ENCODE measurements around the gene FCHSD1. TPM values are rescaled to one million over a fixed set of nuclear protein-coding genes. Genes with fewer than 3 reads are reported as not detected.
A peak's percentile ranks its signal among the peaks of the same experiment; 100 is the strongest.
"Not testable (repeated sequence)": the region's sequence is repeated elsewhere in the genome, so short reads cannot be mapped to it uniquely, and the experiment has no call there.

The FCHSD1 gene
- total RNA-seq, 1 experiment from 2014 or later = 7.2 TPM

DNA sequence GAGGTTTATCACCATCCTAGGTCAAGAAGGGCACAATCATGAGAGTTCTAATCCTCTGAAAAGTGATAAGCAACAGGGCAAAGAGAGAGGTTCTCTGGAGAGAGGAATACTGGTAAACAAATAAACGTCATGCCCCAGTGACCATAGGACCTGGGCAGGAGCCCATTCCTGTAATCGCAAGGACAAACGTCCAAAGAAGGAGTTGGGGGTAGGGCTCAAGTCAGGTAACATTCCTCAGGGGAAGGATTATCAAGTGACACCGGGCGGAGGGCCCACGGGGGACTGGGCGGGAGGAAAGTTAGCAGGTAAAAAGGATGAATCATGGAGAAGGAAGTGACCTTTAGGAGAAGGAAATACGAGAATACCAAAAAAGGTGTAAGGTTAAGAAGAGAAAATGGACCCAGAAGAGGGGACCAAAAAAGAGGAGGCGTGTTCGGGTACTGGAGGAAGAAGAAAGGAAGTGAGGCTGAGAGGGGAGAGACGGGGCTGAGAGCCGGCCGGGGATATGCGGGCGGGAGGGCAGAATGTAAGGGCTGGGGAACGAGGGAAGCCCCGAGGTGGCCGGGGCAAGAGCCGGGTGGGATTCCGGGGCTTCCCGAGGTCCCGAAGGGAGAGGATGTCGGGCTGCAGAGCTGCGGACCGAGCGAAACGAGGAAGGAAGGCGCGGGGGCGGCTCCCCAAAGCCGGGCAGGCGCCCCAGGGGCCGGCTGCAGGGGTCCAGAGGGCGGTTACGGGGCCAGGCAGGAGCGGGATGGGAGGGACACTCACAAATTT, 33.0 kb downstream of the FCHSD1 start:
- peak; percentile 42 for DNase-seq (ENCODE audit: low read depth)

DNA sequence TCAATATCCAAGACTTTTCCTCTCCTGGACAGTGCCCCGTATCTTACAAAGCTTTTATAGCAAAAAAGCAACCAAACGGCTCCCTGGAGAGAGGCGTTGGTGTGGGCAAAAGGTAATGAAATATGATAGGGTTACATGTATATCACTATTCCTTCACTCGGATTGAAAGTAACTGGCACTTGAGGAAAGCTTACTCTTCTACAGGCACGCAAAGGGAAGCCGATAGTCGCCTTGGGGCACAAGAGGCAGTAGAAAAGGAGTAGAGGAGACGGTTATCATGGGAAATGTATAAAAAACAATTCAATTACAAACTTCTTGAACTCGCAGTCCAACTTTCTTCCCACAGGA, 33.6 kb downstream of the FCHSD1 start:
- DNase-seq (ENCODE audit: low read depth) = peak; percentile 17

DNA sequence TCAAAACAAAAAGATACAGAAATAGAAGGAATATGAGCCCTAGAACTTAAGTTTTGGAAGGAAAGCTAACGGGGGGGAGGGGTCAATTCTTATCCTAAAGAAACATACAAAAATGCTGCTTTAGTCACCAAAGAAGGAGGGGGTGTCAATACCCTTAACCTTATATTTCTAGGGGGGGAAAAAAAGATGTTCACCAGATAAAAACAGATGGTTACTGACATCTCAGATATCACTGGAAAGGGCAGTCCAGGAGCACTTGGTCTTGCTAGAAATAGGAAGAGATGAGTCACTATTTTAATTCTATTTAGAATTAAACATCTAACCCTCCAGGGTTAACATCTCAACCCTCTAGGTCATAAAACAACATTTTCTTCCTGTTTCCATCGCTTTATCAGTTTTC, 34.1 kb downstream of the FCHSD1 start:
- no peak for DNase-seq (ENCODE audit: low read depth)

DNA sequence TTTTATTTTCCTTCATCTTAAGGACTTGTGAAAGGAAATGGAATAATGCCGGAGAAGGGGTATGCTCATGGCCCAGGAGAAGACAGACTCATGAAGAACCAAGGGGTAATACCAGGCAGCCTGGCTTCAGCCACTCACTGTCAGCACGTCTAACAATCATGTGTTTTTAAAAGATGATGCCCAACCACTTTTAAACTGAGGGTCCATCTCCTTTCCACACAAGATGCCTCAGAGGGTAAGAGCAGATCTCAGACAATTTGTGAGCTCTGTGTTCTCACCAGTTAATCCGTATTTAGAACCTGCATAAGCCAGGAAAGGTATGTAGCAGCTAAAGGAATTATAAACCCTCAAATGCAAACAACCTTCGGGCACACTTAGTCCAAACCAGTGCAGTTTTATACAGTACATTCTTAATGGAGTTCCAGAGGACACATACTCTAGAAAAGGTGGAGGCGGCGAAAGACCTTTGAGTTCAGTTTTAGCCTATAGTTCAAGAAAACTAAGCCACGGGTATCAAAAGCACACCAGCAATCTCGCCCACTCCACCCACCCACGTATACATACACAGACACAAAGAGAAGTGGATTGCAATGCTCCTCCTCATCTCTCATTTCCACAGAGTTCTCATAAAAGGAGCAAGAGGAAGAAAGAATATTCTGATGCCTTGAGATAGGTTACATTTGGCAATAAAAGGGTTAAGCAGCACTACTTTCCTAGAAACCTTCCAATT, 35.1 kb downstream of the FCHSD1 start:
- no peak for DNase-seq (ENCODE audit: low read depth)

DNA sequence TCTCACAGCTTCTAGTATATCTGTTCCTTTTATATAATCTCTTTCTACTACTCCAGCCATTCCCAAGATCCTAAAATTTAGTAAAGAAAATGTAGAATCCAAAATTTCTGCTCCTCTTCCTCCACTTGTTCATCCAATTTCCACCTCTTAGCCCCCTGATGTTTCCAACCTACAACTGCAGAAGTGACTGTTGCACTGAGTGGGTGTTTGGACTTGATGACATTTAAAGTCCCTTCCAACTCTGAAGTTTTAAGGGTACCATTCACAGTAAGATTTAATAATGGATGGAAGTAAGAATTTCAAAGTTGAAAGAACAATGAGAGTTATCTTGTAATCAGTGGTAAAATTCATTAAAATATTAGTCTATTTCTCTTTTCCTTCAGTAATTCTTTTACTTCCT, 37.9 kb downstream of the FCHSD1 start:
- no peak for DNase-seq (ENCODE audit: low read depth)

DNA sequence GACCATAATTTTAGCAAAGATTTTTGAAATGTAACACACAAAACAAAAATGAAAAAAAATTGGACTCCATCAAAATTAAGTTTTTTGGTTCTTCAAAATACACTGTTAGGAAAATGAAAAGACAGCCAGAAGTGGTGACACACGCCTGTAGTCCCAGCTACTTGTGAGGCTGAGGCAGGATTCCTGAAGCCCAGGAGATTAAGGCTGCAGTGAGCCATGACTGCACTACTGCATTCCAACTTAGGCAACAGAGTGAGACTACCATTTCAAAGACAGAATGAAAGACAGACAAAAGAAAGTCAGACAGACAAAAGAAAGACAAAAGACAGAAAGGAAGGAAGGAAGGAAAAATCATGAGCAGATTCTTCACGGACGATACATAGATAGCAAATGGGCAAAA, 39.9 kb downstream of the FCHSD1 start:
- no peak for DNase-seq (ENCODE audit: low read depth)

GRCh38 chr5:141609921-141610320, 41.3 kb downstream of the FCHSD1 start:
- not testable (repeated sequence) for DNase-seq (ENCODE audit: low read depth)

- DNase-seq (ENCODE audit: low read depth) = no peak
Observed at GRCh38 chr5:141609044-141609443, 42.2 kb downstream of the FCHSD1 start.

DNA sequence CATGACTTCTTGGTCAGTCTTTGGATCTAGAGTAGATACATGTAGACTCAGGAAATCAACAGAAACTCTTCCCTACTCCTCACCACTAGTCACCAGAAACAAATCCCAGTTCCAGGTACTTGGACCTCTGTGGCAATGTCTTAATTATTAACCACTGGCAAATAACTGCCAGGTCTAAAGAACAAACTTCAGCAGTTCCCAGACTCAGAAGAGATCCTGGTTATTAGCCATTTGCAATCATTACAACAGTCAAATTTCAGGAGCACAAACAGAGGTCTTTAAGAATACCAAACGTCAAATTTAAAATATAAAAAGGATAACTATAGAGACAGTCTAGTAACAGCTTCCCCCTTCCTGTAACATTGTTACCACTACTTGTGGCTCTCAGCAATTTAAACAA, 42.7 kb downstream of the FCHSD1 start:
- no peak for DNase-seq (ENCODE audit: low read depth)

GRCh38 chr5:141608046-141608445, 43.2 kb downstream of the FCHSD1 start:
- DNase-seq (ENCODE audit: low read depth) = no peak

- peak; percentile 93 for DNase-seq (ENCODE audit: low read depth)
Observed at GRCh38 chr5:141605523-141606277, 45.5 kb downstream of the FCHSD1 start.

- DNase-seq (ENCODE audit: low read depth) = peak; percentile 97
Observed at GRCh38 chr5:141603923-141604717, 47.1 kb downstream of the FCHSD1 start.

- no peak for DNase-seq (ENCODE audit: low read depth)
Observed at GRCh38 chr5:141602606-141603005, 48.6 kb downstream of the FCHSD1 start.

DNA sequence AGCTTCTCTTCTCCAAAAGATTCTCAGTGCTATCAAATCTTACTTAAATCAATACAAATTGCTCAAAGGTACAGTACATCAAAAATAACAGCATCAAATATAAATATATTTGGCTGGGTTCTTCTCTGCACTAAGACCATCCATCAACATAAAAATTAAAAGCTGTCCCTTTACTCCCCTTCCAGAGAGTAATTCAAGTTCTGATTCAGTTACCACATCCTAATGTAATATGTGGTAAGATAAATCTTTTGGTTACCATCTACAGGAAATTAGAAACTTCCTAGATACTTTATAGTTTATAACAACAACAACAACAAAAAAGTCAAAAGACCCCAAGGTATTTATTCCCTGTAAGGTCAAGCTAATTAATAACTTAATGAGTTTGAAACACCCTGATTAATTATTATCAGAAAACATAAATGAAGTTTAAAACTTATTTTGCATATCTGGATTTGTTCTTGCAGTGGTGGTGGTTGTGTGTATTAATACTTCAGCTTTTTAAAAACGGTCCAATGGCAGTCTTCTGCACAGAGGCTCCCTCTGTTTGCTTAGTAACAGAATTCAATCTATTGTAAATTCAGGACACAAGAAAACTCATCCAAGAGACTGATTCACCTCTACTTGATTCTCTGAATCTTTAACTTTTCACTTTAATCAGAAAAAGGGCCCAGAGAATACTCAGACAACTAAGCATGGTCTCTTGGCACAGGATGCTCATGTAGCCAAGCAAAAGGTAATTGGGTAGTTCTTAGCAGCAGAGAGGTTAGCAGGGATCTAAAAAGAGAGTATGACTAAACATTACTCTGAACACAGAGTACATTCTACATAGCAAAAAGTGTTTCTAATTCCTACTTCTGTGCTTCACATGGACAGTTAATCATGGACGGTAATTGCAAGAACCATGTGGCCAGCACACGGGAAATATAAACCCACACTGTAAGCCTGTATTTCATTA, 52.5 kb downstream of the FCHSD1 start:
- peak; percentile 48 for DNase-seq (ENCODE audit: low read depth)

DNA sequence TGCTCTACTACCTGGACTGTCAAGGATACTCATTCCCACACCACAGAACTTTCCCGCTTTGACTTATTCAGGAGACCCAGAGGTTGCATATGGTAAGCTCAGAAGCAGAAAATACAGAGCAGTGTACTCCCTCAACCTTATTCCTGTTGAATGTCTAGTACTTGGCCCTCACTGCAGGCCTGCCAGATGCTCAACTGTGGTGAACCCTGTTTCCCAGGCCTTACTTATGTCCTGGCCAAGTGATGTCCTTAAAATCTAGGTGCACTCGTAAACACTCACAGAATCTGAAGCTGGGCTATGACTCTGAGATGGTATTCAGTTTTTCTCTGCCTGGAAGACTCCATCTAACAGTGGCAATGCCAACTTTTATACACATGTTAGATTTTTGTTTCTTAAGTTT, 53.4 kb downstream of the FCHSD1 start:
- DNase-seq (ENCODE audit: low read depth) = no peak

- DNase-seq (ENCODE audit: low read depth) = peak; percentile 34
Observed at GRCh38 chr5:141597394-141597793, 53.8 kb downstream of the FCHSD1 start.

DNA sequence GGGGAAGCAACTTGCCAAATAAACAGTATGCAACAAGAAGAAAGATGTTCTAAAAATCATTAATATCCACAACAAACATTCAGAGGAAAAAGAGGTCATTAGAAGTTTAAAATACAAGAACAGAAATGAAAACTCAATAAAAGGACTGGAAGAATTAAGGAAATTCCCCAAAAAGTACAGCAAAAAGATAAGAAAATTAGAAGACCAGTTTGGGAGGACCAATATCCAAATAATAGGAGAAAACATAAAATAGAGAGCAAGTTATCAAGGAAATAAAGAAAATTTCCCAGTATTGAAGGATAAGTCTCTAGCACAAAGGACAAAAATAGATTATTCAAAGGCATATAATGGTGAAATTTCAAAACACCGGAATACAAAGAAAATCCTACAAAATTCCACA, 54.4 kb downstream of the FCHSD1 start:
- no peak for DNase-seq (ENCODE audit: low read depth)

- no peak for DNase-seq (ENCODE audit: low read depth)
Observed at GRCh38 chr5:141590127-141590526, 61.1 kb downstream of the FCHSD1 start.
